Thyroid gland (tissue), 4 donors: ENCODE data around the gene ATP6V1D. TPM values are rescaled to one million over a fixed set of nuclear protein-coding genes. Genes with fewer than 3 reads are reported as not detected.

Experiments used
- DNase-seq, 2 donors: peaks; one replicate each; pipeline ENCODE4 v3.0.0-alpha.2; 2019
- H3K27ac ChIP-seq, 3 donors: fragments of 200-600 bp; sonication (generic); 1 replicate in 2 of 3; 2 replicates in 1 of 3; pipeline ENCODE4 v1.5.1; 2016 to 2019; ENCODE audit warnings: mild to moderate bottlenecking in 1 of 3, moderate library complexity in 1 of 3
- H3K27me3 ChIP-seq: fragments of 200-600 bp; sonication (generic); one replicate; pipeline ENCODE4 v1.5.1; 2019
- H3K36me3 ChIP-seq, 2 donors: fragments of 200-600 bp; sonication (generic); one replicate each; pipeline ENCODE4 v1.5.1; 2016 to 2019
- H3K4me1 ChIP-seq, 2 donors: fragments of 200-600 bp; sonication (generic); one replicate each; pipeline ENCODE4 v1.5.1; 2017 to 2019
- H3K4me3 ChIP-seq, 3 donors: fragments of 200-600 bp; sonication (generic); replicated peaks in 1 of 3; 1 replicate in 2 of 3; 2 replicates in 1 of 3; pipeline ENCODE4 v1.5.1; 2016; ENCODE audit warnings: mild to moderate bottlenecking in 1 of 3
- H3K9me3 ChIP-seq: fragments of 200-600 bp; sonication (generic); one replicate; pipeline ENCODE4 v1.5.1; 2017
- POLR2A ChIP-seq, 2 donors: fragments of 450-650 bp; IDR thresholded peaks; one replicate each; pipeline ENCODE4 v1.6.1; 2017; ENCODE audit warnings: antibody characterized with exemption in 2 of 2, mild to moderate bottlenecking in 2 of 2, moderate library complexity in 1 of 2
- WGBS, 2 donors: methylation state at CpG; one replicate each; pipeline ENCODE4 v1.1.5; 2017; 5-methylcytosine and 5-hydroxymethylcytosine counted together
- intact Hi-C: fragments of 100-400 bp; cut with DNase I; formaldehyde crosslinking; loops from one replicate; pipeline ENCODE4 v1.15.1; 2023
- total RNA-seq, 4 donors: library from RNA; depleted of rRNA; stranded (reverse); fragments of >200 nt; gene quantifications; one replicate each; pipeline ENCODE4 v1.2.3, GENCODE V29; 2016
- TF ChIP-seq, protein P1 (sequence below), 6 experiments: fragments of 200-600 bp in 3 of 6; fragments of 450-650 bp in 3 of 6; sonication (generic) in 3 of 6; IDR thresholded peaks; one replicate each; pipeline ENCODE4 v1.5.1; 2016 to 2019; ENCODE audit warnings: antibody characterized with exemption in 6 of 6, mild to moderate bottlenecking in 2 of 6, inconsistent platforms in 1 of 6, moderate library complexity in 1 of 6

The ATP6V1D gene
- total RNA-seq, 4 donors from 2014 or later, result 123 to 220 (median 192) TPM

DNA sequence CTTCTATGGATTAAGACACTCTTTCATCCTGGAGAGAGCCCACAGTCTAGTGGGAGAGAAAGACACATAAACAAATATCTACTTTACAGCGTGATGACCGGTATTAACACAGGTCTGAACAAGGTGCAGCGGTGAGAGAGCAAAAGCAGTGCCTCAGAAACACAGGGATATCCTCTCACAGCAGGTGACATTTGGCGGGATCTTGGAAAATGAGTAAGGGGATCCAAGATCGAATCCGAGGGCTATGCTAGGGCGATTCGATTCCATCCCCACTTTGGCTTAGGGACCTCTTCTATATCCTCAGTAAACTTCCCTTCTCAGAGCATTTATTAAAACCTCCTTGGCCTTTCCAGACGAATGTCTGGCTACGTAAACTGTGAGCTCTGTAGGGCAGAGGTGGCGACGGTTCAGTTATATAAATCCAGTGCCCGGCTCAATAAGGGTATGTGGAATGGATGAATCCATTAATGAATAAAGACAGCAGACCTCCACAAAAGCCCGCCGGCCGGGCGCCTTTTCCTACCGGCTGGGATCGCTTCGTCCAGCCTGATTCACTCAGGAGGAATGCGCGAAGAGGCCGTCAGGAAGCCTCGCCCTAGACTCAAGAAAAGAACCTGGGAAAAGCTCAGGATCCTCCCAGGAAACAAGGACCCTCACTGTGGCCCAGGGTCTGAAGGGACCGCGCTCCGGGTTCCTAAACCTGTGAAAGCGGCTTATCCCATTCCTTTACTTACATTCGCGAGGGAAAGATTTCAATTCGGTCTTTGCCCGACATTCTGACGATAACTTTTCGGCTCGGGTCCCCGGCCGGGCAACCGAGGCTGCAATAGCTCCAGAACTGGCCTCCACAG lies 455 bp downstream of the ATP6V1D start:
- Histone ChIP-seq H3K9me3 (no peaks in the 10 kb centered on the region), H3K27ac (peak overlapping the region; percentile 72 to 96 (median 77)), H3K4me3 (peak overlapping the region; percentile 51 to 90 (median 72)), H3K27me3 (no peaks in the 10 kb centered on the region), H3K36me3 (no peaks in the 10 kb centered on the region), H3K4me1 (peaks cover 41 to 59% of the 10 kb centered on the region in 2 donors)
- WGBS, 2 donors, result 1 to 3% methylated on average over 38 of the region's 38 CpGs
- TF ChIP-seq, protein P1, sequence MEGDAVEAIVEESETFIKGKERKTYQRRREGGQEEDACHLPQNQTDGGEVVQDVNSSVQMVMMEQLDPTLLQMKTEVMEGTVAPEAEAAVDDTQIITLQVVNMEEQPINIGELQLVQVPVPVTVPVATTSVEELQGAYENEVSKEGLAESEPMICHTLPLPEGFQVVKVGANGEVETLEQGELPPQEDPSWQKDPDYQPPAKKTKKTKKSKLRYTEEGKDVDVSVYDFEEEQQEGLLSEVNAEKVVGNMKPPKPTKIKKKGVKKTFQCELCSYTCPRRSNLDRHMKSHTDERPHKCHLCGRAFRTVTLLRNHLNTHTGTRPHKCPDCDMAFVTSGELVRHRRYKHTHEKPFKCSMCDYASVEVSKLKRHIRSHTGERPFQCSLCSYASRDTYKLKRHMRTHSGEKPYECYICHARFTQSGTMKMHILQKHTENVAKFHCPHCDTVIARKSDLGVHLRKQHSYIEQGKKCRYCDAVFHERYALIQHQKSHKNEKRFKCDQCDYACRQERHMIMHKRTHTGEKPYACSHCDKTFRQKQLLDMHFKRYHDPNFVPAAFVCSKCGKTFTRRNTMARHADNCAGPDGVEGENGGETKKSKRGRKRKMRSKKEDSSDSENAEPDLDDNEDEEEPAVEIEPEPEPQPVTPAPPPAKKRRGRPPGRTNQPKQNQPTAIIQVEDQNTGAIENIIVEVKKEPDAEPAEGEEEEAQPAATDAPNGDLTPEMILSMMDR (IDR thresholded peaks at IDR 0.05), result no peak
- TF ChIP-seq POLR2A (IDR thresholded peaks at IDR 0.05), result peak; percentile 10 to 74
- intact Hi-C loops, result no loop called here
- DNase-seq, result peak in 1 of 2 donors; percentile 5

DNA sequence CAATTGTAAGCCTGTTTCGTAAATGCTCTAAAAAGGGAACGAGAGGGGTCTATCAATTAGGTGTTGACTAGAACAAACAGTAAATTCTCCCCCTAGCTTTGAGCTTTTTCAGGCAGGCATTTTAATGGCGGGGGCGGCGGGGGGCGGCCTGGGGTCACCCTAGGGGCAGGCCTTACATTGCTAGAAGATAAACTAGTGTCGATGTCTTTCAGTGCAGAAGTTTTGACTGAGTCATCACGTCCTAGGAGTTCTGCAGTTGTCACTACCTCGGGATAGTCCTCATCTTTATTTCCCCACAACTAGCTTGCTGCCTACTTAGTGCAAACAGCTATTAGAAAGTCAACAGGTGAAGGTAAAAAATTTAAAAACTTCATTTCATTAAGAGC lies 1.6 kb downstream of the ATP6V1D start:
- Histone ChIP-seq H3K36me3 (no peaks in the 10 kb centered on the region), H3K4me3 (peak overlapping the region in 1 of 3 donors; percentile 72), H3K27ac (peak overlapping the region; percentile 8 to 96 (median 72)), H3K4me1 (peaks cover 36 to 49% of the 10 kb centered on the region in 2 donors), H3K27me3 (no peaks in the 10 kb centered on the region), H3K9me3 (no peaks in the 10 kb centered on the region)
- TF ChIP-seq, protein P1 (IDR thresholded peaks at IDR 0.05), result no peak
- WGBS, 2 donors, result 42 to 51% methylated on average over 9 of the region's 9 CpGs
- intact Hi-C loops, result no loop called here
- DNase-seq, result no peak

DNA sequence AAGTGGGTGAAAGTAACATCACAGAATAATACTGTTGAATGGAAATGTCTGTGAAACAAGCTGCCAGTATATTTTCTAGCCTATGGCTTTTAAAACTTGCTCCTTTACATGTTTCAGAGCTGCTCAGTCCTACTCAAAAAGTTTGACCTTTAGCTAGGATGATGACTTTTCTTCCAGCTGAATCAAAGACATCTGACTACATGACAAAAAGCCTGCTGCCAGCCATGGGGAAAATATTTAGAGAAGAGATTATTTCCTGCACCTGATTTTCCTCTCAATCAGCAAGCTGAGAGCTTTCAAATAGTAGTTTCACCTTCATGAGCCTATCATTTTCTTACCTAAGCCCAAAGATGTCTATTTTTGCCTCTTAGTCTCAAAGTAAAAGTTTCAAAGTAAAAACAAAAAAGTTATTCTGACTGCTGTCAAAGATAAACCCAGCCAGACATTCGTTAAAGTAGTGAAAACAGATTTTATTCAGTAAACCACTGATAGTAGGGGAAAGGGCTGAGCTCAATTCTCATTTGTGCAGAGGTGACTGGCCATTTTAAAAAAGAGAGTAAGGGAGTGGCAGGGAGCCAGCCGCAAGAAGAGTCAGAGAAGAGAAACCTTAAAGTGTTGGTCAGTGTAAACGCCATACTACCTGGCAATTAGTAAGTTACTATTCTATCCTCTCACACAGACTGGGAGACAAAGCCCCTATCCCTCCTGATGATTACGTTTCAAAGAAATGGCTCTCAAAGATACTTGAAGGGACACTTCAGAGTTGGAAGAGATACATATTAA lies 2.2 kb downstream of the ATP6V1D start:
- Histone ChIP-seq H3K4me1 (peaks cover 31 to 43% of the 10 kb centered on the region in 2 donors), H3K36me3 (peaks cover 0 to 2% of the 10 kb centered on the region in 2 donors), H3K4me3 (no peak overlapping the region), H3K27me3 (no peaks in the 10 kb centered on the region), H3K9me3 (no peaks in the 10 kb centered on the region), H3K27ac (peak overlapping the region; percentile 8 to 96 (median 72))
- no peak for TF ChIP-seq POLR2A (IDR thresholded peaks at IDR 0.05)
- TF ChIP-seq, protein P1 (IDR thresholded peaks at IDR 0.05), result no peak
- DNase-seq, result peak; percentile 25 to 29
- intact Hi-C loops, result no loop called here
- 32 to 42% methylated on average over 4 of the region's 4 CpGs for WGBS, 2 donors

DNA sequence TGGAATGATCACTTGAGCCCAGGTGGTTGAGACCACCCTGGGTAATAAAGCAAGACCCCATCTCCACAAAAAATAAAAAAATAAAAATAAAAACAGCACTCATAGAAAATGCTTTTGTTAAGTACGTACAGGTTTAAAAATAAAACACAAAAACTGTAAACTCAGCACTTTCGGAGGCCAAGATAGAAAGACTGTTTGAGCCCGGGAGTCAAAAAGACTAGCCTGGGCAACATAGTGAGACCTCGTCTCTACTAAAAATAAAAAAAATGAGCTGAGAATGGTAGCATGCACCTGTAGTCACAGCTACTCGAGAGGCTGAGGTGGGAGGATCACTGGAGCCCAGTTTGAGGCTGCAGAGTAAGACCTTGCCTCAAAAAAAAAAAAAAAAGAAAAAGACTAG lies 7.5 kb downstream of the ATP6V1D start:
- H3K36me3 ChIP-seq, result peaks cover 28 to 44% of the 10 kb centered on the region in 2 donors
- no peaks in the 10 kb centered on the region for H3K27me3 ChIP-seq
- WGBS, 2 donors, result 89 to 92% methylated on average over 5 of the region's 5 CpGs
- TF ChIP-seq, protein P1 (IDR thresholded peaks at IDR 0.05), result no peak
- TF ChIP-seq POLR2A (IDR thresholded peaks at IDR 0.05), result no peak
- H3K27ac ChIP-seq, result no peak overlapping the region
- peaks cover 4 to 11% of the 10 kb centered on the region in 2 donors for H3K4me1 ChIP-seq
- no peak overlapping the region for H3K4me3 ChIP-seq
- intact Hi-C loops, result no loop called here
- no peaks in the 10 kb centered on the region for H3K9me3 ChIP-seq
- no peak for DNase-seq
